GM12878 (cell line): ENCODE measurements around the gene ST6GALNAC3. TPM values are rescaled to one million over a fixed set of nuclear protein-coding genes. Genes with fewer than 3 reads are reported as not detected.

Experiments used
- ATAC-seq: fragments of 200-7000 bp; cut with Tn5 transposase; 3 replicates; pipeline ENCODE4 v1.9.1; 2020; ENCODE audit warnings: mild to moderate bottlenecking, moderate library complexity
- BruUV-seq: library from RNA; stranded (reverse); fragments of 400-500 nt; replicated peaks from 2 replicates; lab custom pipeline; 2021; lab: Mats Ljungman, UMichigan
- CTCF ChIA-PET: fragments of 300-600 bp; sonication (Branson Sonifier 250); formaldehyde crosslinking; extraction: SDS; loops from one replicate; lab custom pipeline; 2021; ENCODE audit warnings: inconsistent platforms; lab: Yijun Ruan, JAX
- POLR2A ChIA-PET: fragments of 350-600 bp; formaldehyde crosslinking; extraction: SDS; loops from one replicate; lab custom pipeline; 2021; ENCODE audit warnings: inconsistent platforms; lab: Charles Lee
- RAD21 ChIA-PET: fragments of 300-600 bp; sonication (Branson Sonifier 250); formaldehyde crosslinking; loops from one replicate; lab custom pipeline; 2023; ENCODE audit warnings: antibody characterized with exemption; ENCODE audit not compliant: unreplicated experiment; lab: Charles Lee
- SMC1A ChIA-PET: fragments of 300-600 bp; sonication (Branson Sonifier 250); formaldehyde crosslinking; loops from one replicate; lab custom pipeline; 2023; ENCODE audit not compliant: unreplicated experiment, uncharacterized antibody; lab: Charles Lee
- DNase-seq: peaks from one replicate; pipeline ENCODE4 v3.0.0-alpha.2; 2011; ENCODE audit warnings: low read depth, low spot score
- FAIRE-seq: peaks from 3 replicates; lab custom pipeline; 2011; peaks lifted over from hg19 to GRCh38; lab: Jason Lieb, UNC
- H2AFZ ChIP-seq: 2 replicates; pipeline ENCODE4 v1.6.0; 2011; ENCODE audit warnings: low read depth, low read length, control low read depth; ENCODE audit not compliant: control insufficient read depth
- H3K27ac ChIP-seq: 2 replicates; pipeline ENCODE4 v1.5.1; 2011; ENCODE audit warnings: control low read depth; ENCODE audit not compliant: control insufficient read depth, insufficient read depth
- H3K27me3 ChIP-seq, 2 experiments: replicated peaks in 1 of 2; 2 replicates each; pipeline versions ENCODE4 v1.6.0 to v1.6.1; 2011; ENCODE audit warnings: low read length in 1 of 2; ENCODE audit not compliant: control insufficient read depth in 2 of 2, insufficient read depth in 2 of 2
- H3K36me3 ChIP-seq, 2 experiments: 2 replicates each; pipeline ENCODE4 v1.5.1; 2011; ENCODE audit warnings: low read length in 1 of 2; ENCODE audit not compliant: control insufficient read depth in 2 of 2, insufficient read depth in 2 of 2
- H3K4me1 ChIP-seq: 2 replicates; pipeline ENCODE4 v1.6.1; 2011; ENCODE audit warnings: mild to moderate bottlenecking, low read length, moderate library complexity, mixed read lengths; ENCODE audit not compliant: control insufficient read depth, insufficient read depth
- H3K4me2 ChIP-seq: 2 replicates; pipeline ENCODE4 v1.6.0; 2011; ENCODE audit warnings: control low read depth; ENCODE audit not compliant: control insufficient read depth, insufficient read depth
- H3K4me3 ChIP-seq: fragments of 200-600 bp; sonication (generic); 2 replicates; pipeline ENCODE4 v1.5.1; 2016
- H3K79me2 ChIP-seq: 2 replicates; pipeline ENCODE4 v1.6.0; 2011; ENCODE audit warnings: low read length; ENCODE audit not compliant: control insufficient read depth, insufficient read depth
- H3K9ac ChIP-seq: 2 replicates; pipeline ENCODE4 v1.8.0; 2011; ENCODE audit warnings: low read length, control low read depth, mixed read lengths; ENCODE audit not compliant: control insufficient read depth, insufficient read depth
- H3K9me3 ChIP-seq: replicated peaks from 3 replicates; pipeline ENCODE4 v1.5.1; 2011; ENCODE audit warnings: mild to moderate bottlenecking, low read length; ENCODE audit not compliant: control insufficient read depth, insufficient read depth
- H4K20me1 ChIP-seq: 2 replicates; pipeline ENCODE4 v1.6.0; 2011; ENCODE audit not compliant: control insufficient read depth, insufficient read depth
- ASH2L ChIP-seq: fragments of 300-600, 200-600 bp; sonication (generic); IDR thresholded peaks from 2 replicates; pipeline ENCODE4 v1.6.1; 2017; ENCODE audit warnings: low read depth, mild to moderate bottlenecking, borderline replicate concordance
- ATF7 ChIP-seq: fragments of 450-650 bp; IDR thresholded peaks from 2 replicates; pipeline ENCODE4 v1.6.1; 2016; ENCODE audit warnings: low read depth, mild to moderate bottlenecking
- BCL11A ChIP-seq: IDR thresholded peaks from 2 replicates; pipeline ENCODE4 v1.6.1; 2011; ENCODE audit warnings: low read depth, low read length
- BMI1 ChIP-seq: fragments of 450-650 bp; IDR thresholded peaks from 2 replicates; pipeline ENCODE4 v1.6.1; 2016; ENCODE audit warnings: mild to moderate bottlenecking, moderate library complexity, borderline replicate concordance
- CBX5 ChIP-seq: sonication (generic); IDR thresholded peaks from 2 replicates; pipeline ENCODE4 v1.6.1; 2016; ENCODE audit warnings: low read depth, moderate library complexity, mild to moderate bottlenecking, inconsistent platforms
- CHD2 ChIP-seq: IDR thresholded peaks from 2 replicates; pipeline ENCODE4 v1.6.1; 2011; ENCODE audit warnings: low read depth, low read length, improper control_type of control experiment, borderline replicate concordance
- HDAC2 ChIP-seq: fragments of 200-600 bp; sonication (generic); IDR thresholded peaks from 2 replicates; pipeline ENCODE4 v1.6.1; 2017
- HDGF ChIP-seq: fragments of 450-650 bp; IDR thresholded peaks from 2 replicates; pipeline ENCODE4 v1.6.1; 2016; ENCODE audit warnings: antibody characterized with exemption
- JUND ChIP-seq: IDR thresholded peaks from 2 replicates; pipeline ENCODE4 v1.6.1; 2012; ENCODE audit warnings: low read depth, mild to moderate bottlenecking, low read length, improper control_type of control experiment, moderate library complexity
- MEF2B ChIP-seq: fragments of 450-650 bp; IDR thresholded peaks from 2 replicates; pipeline ENCODE4 v1.6.1; 2018; ENCODE audit warnings: mild to moderate bottlenecking, moderate library complexity; ENCODE audit not compliant: partially characterized antibody, poor library complexity, severe bottlenecking
- MYC ChIP-seq: IDR thresholded peaks from 2 replicates; pipeline ENCODE4 v1.6.1; 2011; ENCODE audit warnings: mild to moderate bottlenecking, low read length, moderate library complexity, inconsistent platforms; ENCODE audit not compliant: insufficient read depth, insufficient replicate concordance, insufficient read length, severe bottlenecking
- NFXL1 ChIP-seq: fragments of 450-650 bp; IDR thresholded peaks from 2 replicates; pipeline ENCODE4 v1.6.1; 2017; ENCODE audit warnings: antibody characterized with exemption, mild to moderate bottlenecking, borderline replicate concordance
- NR2F1 ChIP-seq: fragments of 450-650 bp; conservative IDR thresholded peaks from 2 replicates; pipeline ENCODE4 v1.6.1; 2017; ENCODE audit warnings: mild to moderate bottlenecking
- SIX5 ChIP-seq: IDR thresholded peaks from 2 replicates; pipeline ENCODE4 v1.6.1; 2011; ENCODE audit warnings: mild to moderate bottlenecking, low read depth, low read length, moderate library complexity; ENCODE audit not compliant: severe bottlenecking
- SMARCA5 ChIP-seq: fragments of 450-650 bp; IDR thresholded peaks from 2 replicates; pipeline ENCODE4 v1.6.1; 2017; ENCODE audit warnings: mild to moderate bottlenecking
- SREBF1 ChIP-seq: IDR thresholded peaks from 2 replicates; pipeline ENCODE4 v1.6.1; 2012; ENCODE audit warnings: mild to moderate bottlenecking, low read length
- YBX1 ChIP-seq: fragments of 450-650 bp; IDR thresholded peaks from 2 replicates; pipeline ENCODE4 v1.6.1; 2016; ENCODE audit warnings: antibody characterized with exemption
- WGBS: methylation state at CpG from one replicate; pipeline ENCODE4 v1.1.6; 2016; ENCODE audit warnings: low lambda C conversion rate; ENCODE audit not compliant: insufficient replicate concordance, insufficient coverage; ENCODE audit errors: missing lambda C conversion rate; 5-methylcytosine and 5-hydroxymethylcytosine counted together
- in situ Hi-C: fragments of 300-500 bp; cut with MboI; formaldehyde crosslinking; loops from 9 replicates; pipeline ENCODE4 v1.14.3; 2018; ENCODE audit warnings: mixed read lengths
- intact Hi-C: fragments of 100-400 bp; cut with micrococcal nuclease; formaldehyde crosslinking; loops from one replicate; pipeline ENCODE4 v1.14.2; 2022; ENCODE audit not compliant: unreplicated experiment
- polyA plus RNA-seq, 11 experiments: library from polyadenylated mRNA; depleted of rRNA in 4 of 11; unstranded in 6 of 11; stranded (reverse) in 5 of 11; fragments of >200 nt; fragmentation: Nextera tagmentation in 4 of 11; fragmentation: Illumina TruSeq in 1 of 11; extraction: Ambion mirVana in 4 of 11; extraction: Trizol in 1 of 11; gene quantifications; 1 replicate in 1 of 11; 2 replicates in 10 of 11; pipeline versions ENCODE4 v1.2.1 to v1.2.3, GENCODE V29; 2011 to 2016; ENCODE audit warnings: inconsistent platforms in 2 of 11, missing spikeins in 2 of 11, low read depth in 1 of 11
- total RNA-seq, 4 experiments: library from RNA; depleted of rRNA in 3 of 4; stranded (reverse); fragments of >200 nt in 3 of 4; fragmentation: Illumina TruSeq in 1 of 4; extraction: Trizol in 1 of 4; gene quantifications; 2 replicates each; pipeline versions ENCODE4 v1.2.1 to v1.2.3, GENCODE V29; 2013 to 2021
- TF ChIP-seq, protein P1 (sequence below): fragments of 450-650 bp; IDR thresholded peaks from 2 replicates; pipeline ENCODE4 v1.6.1; 2014; ENCODE audit warnings: mild to moderate bottlenecking
- TF ChIP-seq, protein P2 (sequence below): fragments of 450-650 bp; IDR thresholded peaks from 2 replicates; pipeline ENCODE4 v1.6.1; 2017; ENCODE audit warnings: mild to moderate bottlenecking
- TF ChIP-seq, protein P3 (sequence below): fragments of 450-650 bp; IDR thresholded peaks from 2 replicates; pipeline ENCODE4 v1.6.1; 2018; ENCODE audit warnings: mild to moderate bottlenecking, low read depth, moderate library complexity; ENCODE audit not compliant: partially characterized antibody

ST6GALNAC3 gene
- total and polyA plus RNA-seq, 10 of the 15 experiments (the other 5 are each of a cell fraction or from before 2014, with no cell fraction given): 0.04 to 0.68 (median 0.18) TPM; not detected in 3

- TF ChIP-seq, protein P1, sequence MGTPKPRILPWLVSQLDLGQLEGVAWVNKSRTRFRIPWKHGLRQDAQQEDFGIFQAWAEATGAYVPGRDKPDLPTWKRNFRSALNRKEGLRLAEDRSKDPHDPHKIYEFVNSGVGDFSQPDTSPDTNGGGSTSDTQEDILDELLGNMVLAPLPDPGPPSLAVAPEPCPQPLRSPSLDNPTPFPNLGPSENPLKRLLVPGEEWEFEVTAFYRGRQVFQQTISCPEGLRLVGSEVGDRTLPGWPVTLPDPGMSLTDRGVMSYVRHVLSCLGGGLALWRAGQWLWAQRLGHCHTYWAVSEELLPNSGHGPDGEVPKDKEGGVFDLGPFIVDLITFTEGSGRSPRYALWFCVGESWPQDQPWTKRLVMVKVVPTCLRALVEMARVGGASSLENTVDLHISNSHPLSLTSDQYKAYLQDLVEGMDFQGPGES: no peak
- TF ChIP-seq SMARCA5: no peak
- TF ChIP-seq, protein P2, sequence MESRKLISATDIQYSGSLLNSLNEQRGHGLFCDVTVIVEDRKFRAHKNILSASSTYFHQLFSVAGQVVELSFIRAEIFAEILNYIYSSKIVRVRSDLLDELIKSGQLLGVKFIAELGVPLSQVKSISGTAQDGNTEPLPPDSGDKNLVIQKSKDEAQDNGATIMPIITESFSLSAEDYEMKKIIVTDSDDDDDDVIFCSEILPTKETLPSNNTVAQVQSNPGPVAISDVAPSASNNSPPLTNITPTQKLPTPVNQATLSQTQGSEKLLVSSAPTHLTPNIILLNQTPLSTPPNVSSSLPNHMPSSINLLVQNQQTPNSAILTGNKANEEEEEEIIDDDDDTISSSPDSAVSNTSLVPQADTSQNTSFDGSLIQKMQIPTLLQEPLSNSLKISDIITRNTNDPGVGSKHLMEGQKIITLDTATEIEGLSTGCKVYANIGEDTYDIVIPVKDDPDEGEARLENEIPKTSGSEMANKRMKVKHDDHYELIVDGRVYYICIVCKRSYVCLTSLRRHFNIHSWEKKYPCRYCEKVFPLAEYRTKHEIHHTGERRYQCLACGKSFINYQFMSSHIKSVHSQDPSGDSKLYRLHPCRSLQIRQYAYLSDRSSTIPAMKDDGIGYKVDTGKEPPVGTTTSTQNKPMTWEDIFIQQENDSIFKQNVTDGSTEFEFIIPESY: no peak
These were observed 397.0 kb downstream of the ST6GALNAC3 start (continued) for GRCh38 chr1:76471536-76471935.

- no peak for FAIRE-seq
- H2AFZ ChIP-seq: no peak overlapping the region
- in situ Hi-C loops (no loop called here), intact Hi-C loops (no loop called here)
- ChIA-PET POLR2A (no interaction called here), CTCF (interaction anchor here (1.0 to 1.4 kb wide), 2 partner anchors 9 to 106 kb away, joined by 3 read pairs; no protein-coding TSS in a partner anchor), RAD21 (no interaction called here), SMC1A (no interaction called here)
- DNase-seq: no peak
- H3K79me2 ChIP-seq: no peaks in the 10 kb centered on the region
- H3K27ac ChIP-seq: no peak overlapping the region
- H3K36me3 ChIP-seq: no peaks in the 10 kb centered on the region
- BruUV-seq: no TSS peak
- WGBS: 0% methylated on average over 1 of the region's 1 CpG
- no peaks in the 10 kb centered on the region for H3K27me3 ChIP-seq
- H3K4me1 ChIP-seq: no peaks in the 10 kb centered on the region
- no peak overlapping the region for H3K4me3 ChIP-seq
- H3K9me3 ChIP-seq: no peaks in the 10 kb centered on the region
- H4K20me1 ChIP-seq: no peaks in the 10 kb centered on the region
- no peak overlapping the region for H3K4me2 ChIP-seq
- H3K9ac ChIP-seq: no peak overlapping the region
- no peak for ATAC-seq
- TF ChIP-seq, protein P3, sequence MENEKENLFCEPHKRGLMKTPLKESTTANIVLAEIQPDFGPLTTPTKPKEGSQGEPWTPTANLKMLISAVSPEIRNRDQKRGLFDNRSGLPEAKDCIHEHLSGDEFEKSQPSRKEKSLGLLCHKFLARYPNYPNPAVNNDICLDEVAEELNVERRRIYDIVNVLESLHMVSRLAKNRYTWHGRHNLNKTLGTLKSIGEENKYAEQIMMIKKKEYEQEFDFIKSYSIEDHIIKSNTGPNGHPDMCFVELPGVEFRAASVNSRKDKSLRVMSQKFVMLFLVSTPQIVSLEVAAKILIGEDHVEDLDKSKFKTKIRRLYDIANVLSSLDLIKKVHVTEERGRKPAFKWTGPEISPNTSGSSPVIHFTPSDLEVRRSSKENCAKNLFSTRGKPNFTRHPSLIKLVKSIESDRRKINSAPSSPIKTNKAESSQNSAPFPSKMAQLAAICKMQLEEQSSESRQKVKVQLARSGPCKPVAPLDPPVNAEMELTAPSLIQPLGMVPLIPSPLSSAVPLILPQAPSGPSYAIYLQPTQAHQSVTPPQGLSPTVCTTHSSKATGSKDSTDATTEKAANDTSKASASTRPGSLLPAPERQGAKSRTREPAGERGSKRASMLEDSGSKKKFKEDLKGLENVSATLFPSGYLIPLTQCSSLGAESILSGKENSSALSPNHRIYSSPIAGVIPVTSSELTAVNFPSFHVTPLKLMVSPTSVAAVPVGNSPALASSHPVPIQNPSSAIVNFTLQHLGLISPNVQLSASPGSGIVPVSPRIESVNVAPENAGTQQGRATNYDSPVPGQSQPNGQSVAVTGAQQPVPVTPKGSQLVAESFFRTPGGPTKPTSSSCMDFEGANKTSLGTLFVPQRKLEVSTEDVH: no peak
- TF ChIP-seq HDAC2: no peak
- TF ChIP-seq BMI1: no peak
- no peak for TF ChIP-seq YBX1
- no peak for TF ChIP-seq SREBF1
- no peak for TF ChIP-seq ATF7
- no peak for TF ChIP-seq CBX5
- TF ChIP-seq HDGF: no peak
- TF ChIP-seq CHD2: no peak
- TF ChIP-seq NFXL1: no peak
- no peak for TF ChIP-seq BCL11A
- no peak for TF ChIP-seq SIX5
- TF ChIP-seq MYC: no peak
- no peak for TF ChIP-seq NR2F1
- TF ChIP-seq ASH2L: no peak
- TF ChIP-seq JUND: no peak
- TF ChIP-seq MEF2B: no peak
These were observed 399.0 kb downstream of the ST6GALNAC3 start for GRCh38 chr1:76473591-76473990.
